ENCODE data around the gene HMG20A. TPM values are rescaled to one million over a fixed set of nuclear protein-coding genes. Genes with fewer than 3 reads are reported as not detected.

The HMG20A gene
- total and polyA plus RNA-seq, 5 donors from 2014 or later: 24.4 to 32.3 (median 25.6) TPM

Other genes with a start within 250 kb of the HMG20A start
- 9.6 TPM for gene PEAK1, start 784 bp upstream of the HMG20A start, total RNA-seq
- 1 to 10 TPM in 2 of 4 donors, under 1 TPM in 2; 0.15 to 1.7 (median 0.94) TPM for gene PEAK1, start 784 bp upstream of the HMG20A start, polyA plus RNA-seq
- gene LINGO1, start 212.0 kb downstream of the HMG20A start, total RNA-seq: not detected
- gene LINGO1, start 212.0 kb downstream of the HMG20A start, polyA plus RNA-seq: not detected